Neural cell (in vitro differentiated cells): ENCODE measurements around the gene MLPH. TPM values are rescaled to one million over a fixed set of nuclear protein-coding genes. Genes with fewer than 3 reads are reported as not detected.

Source experiments
- H2AFZ ChIP-seq: fragments of 200-600, 300-800 bp; sonication (generic), shearing (Covaris generic); 2 replicates; pipeline ENCODE4 v1.6.0; 2014; ENCODE audit warnings: low read depth, mild to moderate bottlenecking, antibody characterized with exemption, low read length, moderate library complexity
- H3F3A ChIP-seq: fragments of 200-600 bp; shearing (Covaris generic); 2 replicates; pipeline ENCODE4 v1.6.1; 2016; ENCODE audit warnings: mild to moderate bottlenecking, moderate library complexity, mixed read lengths, antibody characterized with exemption, low read length; ENCODE audit not compliant: insufficient read depth, poor library complexity, severe bottlenecking
- H3K27ac ChIP-seq: fragments of 200-600, 300-800 bp; sonication (generic), shearing (Covaris generic); 2 replicates; pipeline ENCODE4 v1.5.1; 2014; ENCODE audit warnings: mild to moderate bottlenecking, low read length, moderate library complexity
- H3K27me3 ChIP-seq: fragments of 300-800, 200-600 bp; sonication (generic), shearing (Covaris generic); 2 replicates; pipeline ENCODE4 v1.6.0; 2014; ENCODE audit warnings: mild to moderate bottlenecking, low read depth, low read length, moderate library complexity; ENCODE audit not compliant: insufficient read depth
- H3K36me3 ChIP-seq: fragments of 300-800, 200-600 bp; sonication (generic), shearing (Covaris generic); 2 replicates; pipeline ENCODE4 v1.5.1; 2014; ENCODE audit warnings: mild to moderate bottlenecking, antibody characterized with exemption, low read length, moderate library complexity; ENCODE audit not compliant: insufficient read depth
- H3K4me2 ChIP-seq: fragments of 300-800, 200-600 bp; sonication (generic), shearing (Covaris generic); 2 replicates; pipeline ENCODE4 v1.6.0; 2014; ENCODE audit warnings: mild to moderate bottlenecking, low read length
- H3K4me3 ChIP-seq: fragments of 300-800, 200-600 bp; sonication (generic), shearing (Covaris generic); 2 replicates; pipeline ENCODE4 v1.5.1; 2014; ENCODE audit warnings: mild to moderate bottlenecking, low read length, moderate library complexity
- H3K79me2 ChIP-seq: fragments of 200-600 bp; shearing (Covaris generic); replicated peaks from 2 replicates; pipeline ENCODE4 v1.6.0; 2014; ENCODE audit warnings: mild to moderate bottlenecking, low read length, moderate library complexity; ENCODE audit not compliant: insufficient read depth
- H3K9ac ChIP-seq: fragments of 300-800, 200-600 bp; sonication (generic), shearing (Covaris generic); 2 replicates; pipeline ENCODE4 v1.6.1; 2016; ENCODE audit warnings: mild to moderate bottlenecking, low read length, mixed read lengths
- H3K9me2 ChIP-seq: fragments of 200-600 bp; shearing (Covaris generic); 2 replicates; pipeline ENCODE4 v1.6.1; 2016; ENCODE audit warnings: mild to moderate bottlenecking, low read length, mixed read lengths; ENCODE audit not compliant: insufficient read depth
- H3K9me3 ChIP-seq: fragments of 200-600, 300-800 bp; sonication (generic), shearing (Covaris generic); 2 replicates; pipeline ENCODE4 v1.6.1; 2016; ENCODE audit warnings: mild to moderate bottlenecking, mixed run types, low read length, moderate library complexity, mixed read lengths
- H4K20me1 ChIP-seq: fragments of 200-600 bp; shearing (Covaris generic); 2 replicates; pipeline ENCODE4 v1.6.1; 2016; ENCODE audit warnings: mild to moderate bottlenecking, mixed run types; ENCODE audit not compliant: insufficient read depth
- CTCF ChIP-seq: fragments of 450-650 bp; IDR thresholded peaks from 2 replicates; pipeline ENCODE4 v1.5.1; 2014; ENCODE audit warnings: antibody characterized with exemption, mild to moderate bottlenecking, moderate library complexity; ENCODE audit not compliant: poor library complexity, severe bottlenecking
- EP300 ChIP-seq: fragments of 450-650 bp; conservative IDR thresholded peaks from 2 replicates; pipeline ENCODE4 v1.6.1; 2014; ENCODE audit warnings: antibody characterized with exemption, mild to moderate bottlenecking, moderate library complexity; ENCODE audit not compliant: poor library complexity, severe bottlenecking
- EZH2 ChIP-seq: fragments of 200-600, 300-800 bp; shearing (Covaris generic), sonication (generic); IDR thresholded peaks from 2 replicates; pipeline ENCODE4 v1.6.1; 2014; ENCODE audit warnings: antibody characterized with exemption, low read length, borderline replicate concordance, mild to moderate bottlenecking; ENCODE audit not compliant: insufficient read depth, poor library complexity, severe bottlenecking
- MXI1 ChIP-seq: fragments of 450-650 bp; conservative IDR thresholded peaks from 2 replicates; pipeline ENCODE4 v1.6.1; 2014; ENCODE audit warnings: antibody characterized with exemption, mild to moderate bottlenecking; ENCODE audit not compliant: poor library complexity, severe bottlenecking
- POLR2AphosphoS5 ChIP-seq: IDR thresholded peaks from 2 replicates; pipeline ENCODE4 v1.6.1; 2012
- RAD21 ChIP-seq: fragments of 450-650 bp; conservative IDR thresholded peaks from 2 replicates; pipeline ENCODE4 v1.6.1; 2014; ENCODE audit warnings: antibody characterized with exemption, mild to moderate bottlenecking, moderate library complexity
- REST ChIP-seq: IDR thresholded peaks from 2 replicates; pipeline ENCODE4 v1.6.1; 2012; ENCODE audit warnings: borderline replicate concordance
- SMC3 ChIP-seq: fragments of 450-650 bp; conservative IDR thresholded peaks from 2 replicates; pipeline ENCODE4 v1.6.1; 2014; ENCODE audit warnings: antibody characterized with exemption, mild to moderate bottlenecking, moderate library complexity; ENCODE audit not compliant: poor library complexity
- TAF1 ChIP-seq: IDR thresholded peaks from 2 replicates; pipeline ENCODE4 v1.6.1; 2012; ENCODE audit warnings: low read depth
- polyA plus RNA-seq: library from polyadenylated mRNA; depleted of rRNA; stranded (reverse); fragments of >200 nt; gene quantifications from 2 replicates; pipeline ENCODE4 v1.2.3, GENCODE V29; 2014

The MLPH gene
- polyA plus RNA-seq, 1 donor from 2014 or later = not detected

- Histone ChIP-seq H2AFZ (no peak overlapping the region), H3K9ac (no peak overlapping the region), H3K79me2 (no peaks in the 10 kb centered on the region), H3K4me2 (no peak overlapping the region), H3K4me3 (no peak overlapping the region), H3F3A (no peaks in the 10 kb centered on the region), H3K27me3 (no peaks in the 10 kb centered on the region), H3K9me3 (no peaks in the 10 kb centered on the region), H3K36me3 (no peaks in the 10 kb centered on the region), H3K9me2 (no peaks in the 10 kb centered on the region), H3K27ac (no peak overlapping the region), H4K20me1 (no peaks in the 10 kb centered on the region)
- TF ChIP-seq SMC3 (no peak), REST (no peak), TAF1 (no peak), POLR2AphosphoS5 (no peak), RAD21 (no peak), EZH2 (no peak), MXI1 (no peak), CTCF (no peak), EP300 (no peak)
These were observed 41.3 kb upstream of the MLPH start for GRCh38 chr2:237445611-237446337.

GRCh38 chr2:237446338-237446665 is 40.7 kb upstream of the MLPH start:
- H3K9me2 ChIP-seq = no peaks in the 10 kb centered on the region
- TF ChIP-seq SMC3 (no peak), REST (no peak), EZH2 (no peak), RAD21 (no peak), EP300 (no peak), POLR2AphosphoS5 (no peak), MXI1 (no peak), TAF1 (no peak), CTCF (no peak)
- no peaks in the 10 kb centered on the region for H3K36me3 ChIP-seq
- no peak overlapping the region for H3K27ac ChIP-seq
- no peak overlapping the region for H3K9ac ChIP-seq
- H3K4me2 ChIP-seq = no peak overlapping the region
- H2AFZ ChIP-seq = no peak overlapping the region
- H3K79me2 ChIP-seq = no peaks in the 10 kb centered on the region
- H3K9me3 ChIP-seq = no peaks in the 10 kb centered on the region
- H3K4me3 ChIP-seq = no peak overlapping the region
- no peaks in the 10 kb centered on the region for H4K20me1 ChIP-seq
- H3F3A ChIP-seq = no peaks in the 10 kb centered on the region
- H3K27me3 ChIP-seq = no peaks in the 10 kb centered on the region
